OCI-LY1 (cell line): Measurements from ENCODE around the gene MROH2A.
A peak's percentile ranks its signal among the peaks of the same experiment; 100 is the strongest.

ENCODE experiments used
- H2AFZ ChIP-seq: fragments of 200-600 bp; sonication (generic), shearing (Covaris generic); 2 replicates; pipeline ENCODE4 v1.6.0; 2014; ENCODE audit warnings: antibody characterized with exemption, mild to moderate bottlenecking, low read length
- H3F3A ChIP-seq: fragments of 200-600 bp; sonication (generic), shearing (Covaris generic); 2 replicates; pipeline ENCODE4 v1.6.0; 2014; ENCODE audit warnings: mild to moderate bottlenecking, antibody characterized with exemption, low read length, moderate library complexity; ENCODE audit not compliant: insufficient read depth
- H3K27ac ChIP-seq: fragments of 200-600 bp; sonication (generic); 2 replicates; pipeline ENCODE4 v1.5.1; 2014; ENCODE audit warnings: low read length, mixed run types, mild to moderate bottlenecking, low read depth; ENCODE audit not compliant: poor library complexity, severe bottlenecking
- H3K27me3 ChIP-seq: fragments of 200-600 bp; sonication (generic); 2 replicates; pipeline ENCODE4 v1.6.0; 2014; ENCODE audit warnings: antibody characterized with exemption, mild to moderate bottlenecking, low read length, moderate library complexity; ENCODE audit not compliant: insufficient read depth
- H3K36me3 ChIP-seq: fragments of 200-600 bp; sonication (generic); 2 replicates; pipeline ENCODE4 v1.6.1; 2014; ENCODE audit warnings: mild to moderate bottlenecking, antibody characterized with exemption, low read length, moderate library complexity, mixed read lengths; ENCODE audit not compliant: insufficient read depth
- H3K4me1 ChIP-seq: fragments of 200-600 bp; sonication (generic); 2 replicates; pipeline ENCODE4 v1.5.1; 2014; ENCODE audit warnings: mild to moderate bottlenecking, low read length, moderate library complexity; ENCODE audit not compliant: insufficient read depth, severe bottlenecking
- H3K4me2 ChIP-seq: fragments of 200-600 bp; sonication (generic), shearing (Covaris generic); 2 replicates; pipeline ENCODE4 v1.6.1; 2014; ENCODE audit warnings: low read length
- H3K4me3 ChIP-seq: fragments of 200-600 bp; sonication (generic); 2 replicates; pipeline ENCODE4 v1.5.1; 2014; ENCODE audit warnings: low read length, low read depth, mild to moderate bottlenecking, mixed read lengths; ENCODE audit not compliant: poor library complexity, severe bottlenecking
- H3K79me2 ChIP-seq: fragments of 200-600 bp; shearing (Covaris generic); 2 replicates; pipeline ENCODE4 v1.6.1; 2016; ENCODE audit warnings: mixed run types, low read length, mixed read lengths; ENCODE audit not compliant: insufficient read depth
- H3K9ac ChIP-seq: fragments of 200-600 bp; sonication (generic), shearing (Covaris generic); 2 replicates; pipeline ENCODE4 v1.6.1; 2014; ENCODE audit warnings: mild to moderate bottlenecking, low read length, mixed read lengths
- H3K9me2 ChIP-seq: fragments of 200-600 bp; sonication (generic), shearing (Covaris generic); 2 replicates; pipeline ENCODE4 v1.6.1; 2014; ENCODE audit warnings: low read depth, mild to moderate bottlenecking, low read length, mixed read lengths
- H3K9me3 ChIP-seq: fragments of 200-600 bp; shearing (Covaris generic); 2 replicates; pipeline ENCODE4 v1.6.1; 2014; ENCODE audit warnings: low read length, mixed read lengths
- H4K20me1 ChIP-seq: fragments of 200-600 bp; sonication (generic), shearing (Covaris generic); 2 replicates; pipeline ENCODE4 v1.6.0; 2016; ENCODE audit warnings: mild to moderate bottlenecking, low read length; ENCODE audit not compliant: insufficient read depth
- CTCF ChIP-seq: fragments of 200-600 bp; sonication (generic), shearing (Covaris generic); IDR thresholded peaks from 2 replicates; pipeline ENCODE4 v1.5.1; 2017; ENCODE audit warnings: mild to moderate bottlenecking, antibody characterized with exemption, low read length, moderate library complexity, mixed read lengths
- EZH2 ChIP-seq: fragments of 200-600 bp; sonication (generic), shearing (Covaris generic); IDR thresholded peaks from 2 replicates; pipeline ENCODE4 v1.8.0; 2017; ENCODE audit warnings: borderline replicate concordance, mixed run types, mild to moderate bottlenecking, antibody characterized with exemption, low read length, moderate library complexity, mixed read lengths

MROH2A gene

GRCh38 chr2:233862261-233862768 is 84.2 kb downstream of the MROH2A start:
- H4K20me1 ChIP-seq = no peaks in the 10 kb centered on the region
- H3K27ac ChIP-seq = no peak overlapping the region
- no peaks in the 10 kb centered on the region for H3K9me2 ChIP-seq
- H3K79me2 ChIP-seq = no peaks in the 10 kb centered on the region
- peaks cover 4% of the 10 kb centered on the region for H3K4me1 ChIP-seq
- H2AFZ ChIP-seq = no peak overlapping the region
- no peaks in the 10 kb centered on the region for H3K9me3 ChIP-seq
- H3K9ac ChIP-seq = no peak overlapping the region
- H3F3A ChIP-seq = no peaks in the 10 kb centered on the region
- TF ChIP-seq CTCF (no peak), EZH2 (no peak)
- no peak overlapping the region for H3K4me3 ChIP-seq
- H3K27me3 ChIP-seq = no peaks in the 10 kb centered on the region
- no peak overlapping the region for H3K4me2 ChIP-seq
- H3K36me3 ChIP-seq = no peaks in the 10 kb centered on the region

- Histone ChIP-seq H3K4me3 (no peak overlapping the region), H4K20me1 (no peaks in the 10 kb centered on the region)
These were observed 87.7 kb downstream of the MROH2A start for GRCh38 chr2:233865838-233866237.

GRCh38 chr2:233866479-233866878 is 88.3 kb downstream of the MROH2A start:
- Histone ChIP-seq H3K27ac (no peak overlapping the region), H3K27me3 (no peaks in the 10 kb centered on the region), H2AFZ (no peak overlapping the region), H3K9ac (no peak overlapping the region), H3K4me3 (no peak overlapping the region), H3K36me3 (no peaks in the 10 kb centered on the region), H4K20me1 (no peaks in the 10 kb centered on the region), H3K9me2 (no peaks in the 10 kb centered on the region), H3K79me2 (no peaks in the 10 kb centered on the region), H3K4me1 (no peaks in the 10 kb centered on the region), H3F3A (no peaks in the 10 kb centered on the region), H3K9me3 (no peaks in the 10 kb centered on the region), H3K4me2 (no peak overlapping the region)
- TF ChIP-seq EZH2 (no peak), CTCF (no peak)

More at GRCh38 chr2:233865838-233866237, 87.7 kb downstream of the MROH2A start:
- Histone ChIP-seq H3K27me3 (no peaks in the 10 kb centered on the region), H3K9ac (no peak overlapping the region), H2AFZ (no peak overlapping the region), H3K27ac (no peak overlapping the region), H3K36me3 (no peaks in the 10 kb centered on the region), H3F3A (no peaks in the 10 kb centered on the region), H3K9me3 (no peaks in the 10 kb centered on the region), H3K4me2 (no peak overlapping the region), H3K9me2 (no peaks in the 10 kb centered on the region), H3K79me2 (no peaks in the 10 kb centered on the region), H3K4me1 (no peaks in the 10 kb centered on the region)
- TF ChIP-seq CTCF (peak; percentile 50), EZH2 (no peak)
